BE2C (cell line): Measurements from ENCODE around the gene LUZP1.

ENCODE experiments used
- DNase-seq: peaks from one replicate; pipeline ENCODE4 v3.0.0-alpha.2; 2020
- H3K27me3 ChIP-seq: fragments of 250-450 bp; sonication (Bioruptor Pico); 2 replicates; pipeline ENCODE4 v1.5.1; 2020; ENCODE audit warnings: mild to moderate bottlenecking
- H3K36me3 ChIP-seq: fragments of 250-450 bp; sonication (Bioruptor Pico); 2 replicates; pipeline ENCODE4 v1.5.1; 2020; ENCODE audit warnings: mild to moderate bottlenecking
- H3K4me1 ChIP-seq: fragments of 250-450 bp; sonication (Bioruptor Pico); 2 replicates; pipeline ENCODE4 v1.5.1; 2020
- H3K4me3 ChIP-seq: 2 replicates; pipeline ENCODE4 v1.5.1; 2011; ENCODE audit warnings: low read depth, low read length
- H3K9me3 ChIP-seq: fragments of 250-450 bp; sonication (Bioruptor Pico); 2 replicates; pipeline ENCODE4 v1.5.1; 2020
- TF ChIP-seq, protein P1 (sequence below): IDR thresholded peaks from 2 replicates; pipeline ENCODE4 v1.5.1; 2012; ENCODE audit warnings: mild to moderate bottlenecking, low read depth, low read length

LUZP1 gene

DNA sequence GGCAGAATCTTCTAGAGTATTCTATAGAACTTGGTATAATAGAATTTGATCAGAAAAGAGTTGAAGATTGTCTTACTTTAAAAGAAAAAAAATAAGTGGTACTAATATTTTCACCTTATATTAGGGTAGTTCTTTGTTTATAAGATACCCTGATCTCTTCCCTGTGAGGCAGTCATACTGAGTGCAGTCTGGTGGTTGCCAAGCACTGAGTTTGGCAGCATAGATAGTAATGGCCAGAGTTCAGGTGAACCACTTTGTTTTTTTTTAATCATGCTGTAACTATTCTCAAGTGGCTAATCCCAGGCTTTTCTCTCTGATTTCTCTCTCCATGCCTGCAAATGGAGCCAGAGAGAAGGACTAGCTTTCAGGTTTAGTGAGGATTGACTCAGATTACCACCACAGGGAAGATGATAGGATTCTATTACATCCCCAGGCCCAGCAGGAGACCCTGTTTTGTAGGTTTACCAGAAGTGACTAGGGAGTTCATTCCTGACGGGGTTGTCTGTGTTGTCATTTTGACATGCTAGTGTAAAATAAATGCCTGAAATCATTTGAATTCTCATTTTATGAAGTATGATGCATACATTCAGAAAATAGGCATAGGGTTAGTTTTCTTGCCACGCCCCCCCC lies 132.7 kb downstream of the LUZP1 start:
- H3K9me3 ChIP-seq, result no peaks in the 10 kb centered on the region
- no peak for DNase-seq
- H3K4me3 ChIP-seq, result no peak overlapping the region
- no peaks in the 10 kb centered on the region for H3K36me3 ChIP-seq
- TF ChIP-seq, protein P1, sequence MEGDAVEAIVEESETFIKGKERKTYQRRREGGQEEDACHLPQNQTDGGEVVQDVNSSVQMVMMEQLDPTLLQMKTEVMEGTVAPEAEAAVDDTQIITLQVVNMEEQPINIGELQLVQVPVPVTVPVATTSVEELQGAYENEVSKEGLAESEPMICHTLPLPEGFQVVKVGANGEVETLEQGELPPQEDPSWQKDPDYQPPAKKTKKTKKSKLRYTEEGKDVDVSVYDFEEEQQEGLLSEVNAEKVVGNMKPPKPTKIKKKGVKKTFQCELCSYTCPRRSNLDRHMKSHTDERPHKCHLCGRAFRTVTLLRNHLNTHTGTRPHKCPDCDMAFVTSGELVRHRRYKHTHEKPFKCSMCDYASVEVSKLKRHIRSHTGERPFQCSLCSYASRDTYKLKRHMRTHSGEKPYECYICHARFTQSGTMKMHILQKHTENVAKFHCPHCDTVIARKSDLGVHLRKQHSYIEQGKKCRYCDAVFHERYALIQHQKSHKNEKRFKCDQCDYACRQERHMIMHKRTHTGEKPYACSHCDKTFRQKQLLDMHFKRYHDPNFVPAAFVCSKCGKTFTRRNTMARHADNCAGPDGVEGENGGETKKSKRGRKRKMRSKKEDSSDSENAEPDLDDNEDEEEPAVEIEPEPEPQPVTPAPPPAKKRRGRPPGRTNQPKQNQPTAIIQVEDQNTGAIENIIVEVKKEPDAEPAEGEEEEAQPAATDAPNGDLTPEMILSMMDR, result no peak
- H3K27me3 ChIP-seq, result no peaks in the 10 kb centered on the region
- H3K4me1 ChIP-seq, result peaks cover 5% of the 10 kb centered on the region; the same call in 1 of the 2 replicates
